Fibroblast of villous mesenchyme (primary cell): Measurements from ENCODE around the gene TMEM164. TPM values are rescaled to one million over a fixed set of nuclear protein-coding genes. Genes with fewer than 3 reads are reported as not detected.
A peak's percentile ranks its signal among the peaks of the same experiment; 100 is the strongest.
"Not testable (repeated sequence)": the region's sequence is repeated elsewhere in the genome, so short reads cannot be mapped to it uniquely, and the experiment has no call there.

Experiments
- DNase-seq: peaks from one replicate; pipeline ENCODE4 v3.0.0-alpha.2; 2010; ENCODE audit warnings: low read depth
- H3K4me3 ChIP-seq: 2 replicates; pipeline ENCODE4 v1.5.1; 2011; ENCODE audit warnings: low read depth, mild to moderate bottlenecking, low read length
- total RNA-seq: library from RNA; depleted of rRNA; stranded (reverse); fragments of >200 nt; gene quantifications from 2 replicates; pipeline ENCODE4 v1.2.3, GENCODE V29; 2012
- TF ChIP-seq, protein P1 (sequence below): IDR thresholded peaks from 2 replicates; pipeline ENCODE4 v1.5.1; 2012; ENCODE audit warnings: low read depth, mild to moderate bottlenecking, low read length; ENCODE audit not compliant: insufficient read depth

TMEM164 gene
- total RNA-seq, 1 donor, result 11.7 TPM

DNA sequence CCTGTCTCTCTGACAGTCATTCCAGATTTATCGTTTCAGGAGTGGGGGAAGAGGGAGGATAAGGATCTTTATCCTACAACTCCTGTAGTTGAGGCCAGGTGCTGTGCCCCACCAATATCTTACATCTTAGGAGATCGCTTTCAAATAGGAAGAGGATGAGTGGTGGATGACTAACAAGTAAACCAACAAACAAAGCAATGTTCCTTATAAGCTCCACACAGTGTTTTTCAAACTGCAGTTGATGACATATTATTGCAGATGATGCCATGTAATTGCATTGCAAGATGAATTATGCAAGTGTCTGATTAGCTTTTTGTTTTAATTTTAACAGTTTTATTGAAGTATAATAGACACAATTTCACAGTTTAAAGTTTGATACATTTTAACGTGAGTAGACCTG lies 35.8 kb upstream of the TMEM164 start:
- no peak overlapping the region for H3K4me3 ChIP-seq
- TF ChIP-seq, protein P1, sequence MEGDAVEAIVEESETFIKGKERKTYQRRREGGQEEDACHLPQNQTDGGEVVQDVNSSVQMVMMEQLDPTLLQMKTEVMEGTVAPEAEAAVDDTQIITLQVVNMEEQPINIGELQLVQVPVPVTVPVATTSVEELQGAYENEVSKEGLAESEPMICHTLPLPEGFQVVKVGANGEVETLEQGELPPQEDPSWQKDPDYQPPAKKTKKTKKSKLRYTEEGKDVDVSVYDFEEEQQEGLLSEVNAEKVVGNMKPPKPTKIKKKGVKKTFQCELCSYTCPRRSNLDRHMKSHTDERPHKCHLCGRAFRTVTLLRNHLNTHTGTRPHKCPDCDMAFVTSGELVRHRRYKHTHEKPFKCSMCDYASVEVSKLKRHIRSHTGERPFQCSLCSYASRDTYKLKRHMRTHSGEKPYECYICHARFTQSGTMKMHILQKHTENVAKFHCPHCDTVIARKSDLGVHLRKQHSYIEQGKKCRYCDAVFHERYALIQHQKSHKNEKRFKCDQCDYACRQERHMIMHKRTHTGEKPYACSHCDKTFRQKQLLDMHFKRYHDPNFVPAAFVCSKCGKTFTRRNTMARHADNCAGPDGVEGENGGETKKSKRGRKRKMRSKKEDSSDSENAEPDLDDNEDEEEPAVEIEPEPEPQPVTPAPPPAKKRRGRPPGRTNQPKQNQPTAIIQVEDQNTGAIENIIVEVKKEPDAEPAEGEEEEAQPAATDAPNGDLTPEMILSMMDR, result no peak
- no peak for DNase-seq

GRCh38 chrX:109970841-109971240 lies 32.1 kb upstream of the TMEM164 start:
- not testable (repeated sequence) for H3K4me3 ChIP-seq, DNase-seq

DNA sequence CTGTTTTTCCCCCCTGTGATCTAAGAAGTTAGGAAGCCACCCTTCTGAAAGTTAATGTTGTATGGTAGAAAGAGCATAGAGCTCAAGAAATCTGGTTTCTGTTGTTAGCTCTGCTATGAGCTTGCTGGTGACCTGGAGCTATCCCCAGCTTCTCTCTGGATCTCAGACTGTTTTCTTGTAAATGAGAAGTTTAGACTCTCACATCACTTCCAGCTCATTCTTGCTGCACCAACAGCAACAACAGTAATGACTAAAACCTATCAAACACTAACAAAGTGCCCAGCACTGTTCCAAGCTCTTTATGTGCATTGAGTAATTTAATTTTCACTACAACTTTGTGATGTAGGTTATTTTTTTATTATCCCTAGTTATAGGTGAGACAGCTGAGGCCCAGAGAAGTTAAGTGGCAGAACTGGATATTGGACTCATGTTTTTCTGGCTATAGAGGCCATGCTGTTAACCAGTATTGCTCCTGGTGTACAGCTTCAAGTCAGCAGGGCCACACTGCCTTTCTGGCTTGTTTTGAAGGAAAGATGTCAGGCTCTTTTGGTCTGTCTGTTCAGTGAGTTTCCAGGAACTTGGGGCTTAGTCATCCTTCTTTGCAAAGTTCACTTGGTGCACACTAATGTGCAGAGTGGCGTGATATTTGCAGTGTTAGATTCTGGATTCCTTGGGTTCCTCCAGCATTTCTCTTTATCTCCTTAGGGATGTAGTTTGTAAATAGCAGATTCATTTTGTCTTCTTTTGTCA lies 27.8 kb upstream of the TMEM164 start:
- no peak for DNase-seq
- TF ChIP-seq, protein P1, result no peak
- no peak overlapping the region for H3K4me3 ChIP-seq

DNA sequence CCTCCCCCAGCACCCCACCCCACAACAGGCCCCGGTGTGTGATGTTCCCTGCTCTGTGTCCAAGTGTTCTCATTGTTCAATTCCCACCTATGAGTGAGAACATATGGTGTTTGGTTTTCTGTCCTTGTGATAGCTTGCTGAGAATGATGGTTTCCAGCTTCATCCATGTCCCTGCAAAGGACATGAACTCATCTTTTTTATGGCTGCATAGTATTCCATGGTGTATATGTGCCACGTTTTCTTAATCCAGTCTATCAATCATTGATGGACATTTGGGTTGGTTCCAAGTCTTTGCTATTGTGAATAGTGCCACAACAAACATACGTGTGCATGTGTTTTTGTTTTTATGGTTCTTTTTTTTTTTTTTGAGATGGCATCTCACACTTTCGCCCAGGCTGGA lies 17.7 kb upstream of the TMEM164 start:
- H3K4me3 ChIP-seq, DNase-seq: not testable (repeated sequence)

- no peak overlapping the region for H3K4me3 ChIP-seq
- peak; percentile 19 for DNase-seq
- TF ChIP-seq, protein P1, result no peak
Measured at GRCh38 chrX:109987884-109988283, 15.0 kb upstream of the TMEM164 start.

GRCh38 chrX:109990582-109991276 lies 12.2 kb upstream of the TMEM164 start:
- TF ChIP-seq, protein P1, result no peak
- no peak overlapping the region for H3K4me3 ChIP-seq

GRCh38 chrX:109992203-109992602 lies 10.7 kb upstream of the TMEM164 start:
- TF ChIP-seq, protein P1, result no peak

More at GRCh38 chrX:109990582-109991276, 12.2 kb upstream of the TMEM164 start:
- DNase-seq, result no peak

More at GRCh38 chrX:109992203-109992602, 10.7 kb upstream of the TMEM164 start:
- no peak for DNase-seq
- H3K4me3 ChIP-seq, result no peak overlapping the region
